Measurements from ENCODE around the gene ZNF805.

- TF ChIP-seq CTCF (IDR thresholded peaks at IDR 0.05) (no peak), POLR2A (IDR thresholded peaks at IDR 0.05) (no peak), EP300 (IDR thresholded peaks at IDR 0.05) (no peak)
Observed at GRCh38 chr19:57192993-57193392, 47.4 kb upstream of the ZNF805 start.

Data from ovary (tissue), 3 donors.